Fibroblast of lung (primary cell): Measurements from ENCODE around the gene POLK. TPM values are rescaled to one million over a fixed set of nuclear protein-coding genes. Genes with fewer than 3 reads are reported as not detected.
A peak's percentile ranks its signal among the peaks of the same experiment; 100 is the strongest.

ENCODE experiments used
- DNase-seq, 2 donors: peaks; one replicate each; pipeline versions ENCODE4 v3.0.0 to v3.0.0-alpha.2; 2010; ENCODE audit warnings: low read depth in 2 of 2
- H2AFZ ChIP-seq: 2 replicates; pipeline ENCODE4 v1.5.1; 2012; ENCODE audit warnings: low read length, control low read depth, inconsistent platforms
- H3K27ac ChIP-seq: 2 replicates; pipeline ENCODE4 v1.5.1; 2011; ENCODE audit warnings: low read length, control low read depth; ENCODE audit not compliant: insufficient read depth
- H3K27me3 ChIP-seq: 2 replicates; pipeline ENCODE4 v1.5.1; 2011; ENCODE audit warnings: mild to moderate bottlenecking, low read length; ENCODE audit not compliant: control insufficient read depth, insufficient read depth
- H3K36me3 ChIP-seq: 2 replicates; pipeline ENCODE4 v1.5.1; 2011; ENCODE audit warnings: low read length; ENCODE audit not compliant: control insufficient read depth, insufficient read depth
- H3K4me1 ChIP-seq: 2 replicates; pipeline ENCODE4 v1.5.1; 2011; ENCODE audit warnings: low read length; ENCODE audit not compliant: control insufficient read depth, insufficient read depth; ENCODE audit errors: extremely low read depth
- H3K4me2 ChIP-seq: 2 replicates; pipeline ENCODE4 v1.5.1; 2011; ENCODE audit warnings: low read length, control low read depth; ENCODE audit not compliant: insufficient read depth; ENCODE audit errors: extremely low read depth
- H3K4me3 ChIP-seq, 4 experiments: fragments of 200-600 bp in 1 of 4; sonication (generic) in 1 of 4; replicated peaks in 1 of 4; 2 replicates each; pipeline ENCODE4 v1.5.1; 2011 to 2016; ENCODE audit warnings: low read length in 4 of 4, low read depth in 3 of 4, mild to moderate bottlenecking in 3 of 4, control low read depth in 2 of 4, inconsistent platforms in 1 of 4, mixed read lengths in 1 of 4; ENCODE audit not compliant: insufficient read depth in 1 of 4; ENCODE audit errors: control extremely low read depth in 1 of 4
- H3K79me2 ChIP-seq: 2 replicates; pipeline ENCODE4 v1.5.1; 2012; ENCODE audit warnings: mild to moderate bottlenecking, low read length, inconsistent platforms; ENCODE audit not compliant: control insufficient read depth, insufficient read depth
- H3K9ac ChIP-seq: 2 replicates; pipeline ENCODE4 v1.5.1; 2011; ENCODE audit warnings: mild to moderate bottlenecking, low read length, control low read depth; ENCODE audit not compliant: insufficient read depth
- H3K9me3 ChIP-seq: 2 replicates; pipeline ENCODE4 v1.5.1; 2012; ENCODE audit warnings: low read depth, low read length; ENCODE audit not compliant: control insufficient read depth, insufficient read depth
- H4K20me1 ChIP-seq: 2 replicates; pipeline ENCODE4 v1.5.1; 2011; ENCODE audit warnings: low read length; ENCODE audit not compliant: control insufficient read depth, insufficient read depth; ENCODE audit errors: extremely low read depth
- CTCF ChIP-seq, 2 donors: IDR thresholded peaks in 1 of 2; conservative IDR thresholded peaks in 1 of 2; 1 replicate in 1 of 2; 2 replicates in 1 of 2; pipeline ENCODE4 v1.5.1; 2011 to 2012; ENCODE audit warnings: low read length in 2 of 2, control low read depth in 1 of 2, inconsistent platforms in 1 of 2, low read depth in 1 of 2, mild to moderate bottlenecking in 1 of 2
- EZH2 ChIP-seq: IDR thresholded peaks from 2 replicates; pipeline ENCODE4 v1.5.1; 2012; ENCODE audit warnings: low read length, control low read depth, mild to moderate bottlenecking; ENCODE audit errors: missing control alignments
- polyA plus RNA-seq, 2 donors: library from polyadenylated mRNA; depleted of rRNA in 1 of 2; stranded (reverse) in 1 of 2; unstranded in 1 of 2; fragments of >200 nt; gene quantifications; 2 replicates each; pipeline ENCODE4 v1.2.1, GENCODE V29; 2011 to 2012; ENCODE audit warnings: missing spikeins in 1 of 2
- total RNA-seq: library from RNA; depleted of rRNA; stranded (reverse); fragments of >200 nt; gene quantifications from 2 replicates; pipeline ENCODE4 v1.2.1, GENCODE V29; 2014

The POLK gene
- total and polyA plus RNA-seq, 2 donors (not counting 1 experiment from before 2014, with no cell fraction given) = 32.0 to 44.9 TPM

GRCh38 chr5:75510417-75510835 lies 1.3 kb upstream of the POLK start:
- TF ChIP-seq EZH2 = no peak
- Histone ChIP-seq H2AFZ (peak overlapping the region; percentile 77), H3K4me1 (no peaks in the 10 kb centered on the region), H4K20me1 (no peaks in the 10 kb centered on the region), H3K4me3 (peak overlapping the region; percentile 82 to 92 (median 84)), H3K9ac (peak overlapping the region; percentile 88), H3K36me3 (no peaks in the 10 kb centered on the region), H3K9me3 (no peaks in the 10 kb centered on the region), H3K27me3 (no peaks in the 10 kb centered on the region), H3K79me2 (peaks cover 81% of the 10 kb centered on the region), H3K4me2 (peak overlapping the region; percentile 81), H3K27ac (peak overlapping the region; percentile 87)
- DNase-seq = peak; percentile 49 to 50

- Histone ChIP-seq H3K9ac (peak overlapping the region; percentile 88), H3K27me3 (no peaks in the 10 kb centered on the region), H3K4me3 (peak overlapping the region; percentile 82 to 92 (median 84)), H3K27ac (peak overlapping the region; percentile 87), H3K9me3 (no peaks in the 10 kb centered on the region), H3K36me3 (no peaks in the 10 kb centered on the region), H3K4me1 (no peaks in the 10 kb centered on the region), H3K79me2 (peaks cover 83% of the 10 kb centered on the region), H2AFZ (peak overlapping the region; percentile 77), H3K4me2 (peak overlapping the region; percentile 81), H4K20me1 (no peaks in the 10 kb centered on the region)
- no peak for DNase-seq
- TF ChIP-seq CTCF (conservative IDR thresholded peaks at IDR 0.05 in 1 of 2, IDR thresholded peaks at IDR 0.05 in 1 of 2; ENCODE audit: low read depth in 1 of 2, low read length in 2 of 2) = no peak
- TF ChIP-seq EZH2 = no peak
Measured at GRCh38 chr5:75510836-75511434, 756 bp upstream of the POLK start.

GRCh38 chr5:75512383-75513074 lies 838 bp downstream of the POLK start:
- Histone ChIP-seq H4K20me1 (no peaks in the 10 kb centered on the region), H3K4me2 (peak overlapping the region; percentile 83), H3K9me3 (no peaks in the 10 kb centered on the region), H2AFZ (peak overlapping the region; percentile 94), H3K4me3 (peak overlapping the region; percentile 49 to 86 (median 82)), H3K27ac (peak overlapping the region; percentile 81), H3K36me3 (no peaks in the 10 kb centered on the region), H3K27me3 (no peaks in the 10 kb centered on the region), H3K79me2 (peaks cover 88% of the 10 kb centered on the region), H3K4me1 (no peaks in the 10 kb centered on the region), H3K9ac (peak overlapping the region; percentile 78)
- peak; percentile 6 to 18 for DNase-seq
- TF ChIP-seq CTCF (conservative IDR thresholded peaks at IDR 0.05 in 1 of 2, IDR thresholded peaks at IDR 0.05 in 1 of 2; ENCODE audit: low read depth in 1 of 2, low read length in 2 of 2) (no peak), EZH2 (no peak)
